Tongue (tissue), 2 donors: ENCODE data around the gene GOLGA7B. TPM values are rescaled to one million over a fixed set of nuclear protein-coding genes. Genes with fewer than 3 reads are reported as not detected.

ENCODE experiments used
- DNase-seq: peaks from one replicate; pipeline ENCODE4 v3.0.0-alpha.2; 2015
- total RNA-seq: library from RNA; depleted of rRNA; stranded (reverse); fragments of >200 nt; gene quantifications from one replicate; pipeline ENCODE4 v1.2.3, GENCODE V29; 2014

GOLGA7B gene
- total RNA-seq, result 0.10 TPM

DNA sequence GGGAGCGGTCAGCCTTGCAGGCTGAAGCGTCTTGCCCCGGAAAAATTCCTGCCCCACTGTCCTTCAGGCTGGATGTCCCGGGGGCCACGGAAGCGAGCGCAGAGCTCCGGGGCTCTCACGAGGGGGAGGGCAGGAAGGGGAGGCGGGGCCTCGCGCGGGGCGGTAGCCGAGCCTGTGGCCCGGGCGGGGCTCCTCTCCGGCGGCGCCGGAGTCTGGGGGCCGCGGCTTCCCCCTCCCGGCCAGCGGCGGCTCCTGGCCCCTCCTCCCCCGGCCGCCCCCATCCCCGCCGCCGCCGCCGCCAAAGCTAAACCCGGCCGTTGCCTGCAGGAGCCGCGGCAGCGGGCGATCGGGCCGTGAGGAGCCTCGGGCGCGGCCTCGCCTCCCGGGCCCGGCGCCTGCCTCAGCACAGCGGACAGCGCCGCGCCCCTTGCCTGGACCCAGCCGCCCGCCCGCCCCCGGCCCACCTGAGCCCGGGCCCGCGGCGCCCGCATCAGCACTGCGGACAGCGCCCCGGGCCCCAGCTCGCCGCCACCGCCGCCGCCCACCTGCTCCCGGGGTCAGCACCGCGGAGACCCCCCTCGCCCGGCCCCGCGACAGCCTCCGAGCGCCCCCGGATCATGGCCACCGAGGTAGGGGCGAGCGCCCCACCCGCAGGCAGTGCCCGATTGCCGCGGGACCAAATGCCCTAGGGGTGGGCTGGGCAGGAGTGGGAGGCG lies at the start of gene GOLGA7B:
GOLGA7B (plus strand) TSS at position 157 of the 716 bp plus-strand sequence; CDS start at position 618, 461 bp downstream.
- DNase-seq, result peak; percentile 81

DNA sequence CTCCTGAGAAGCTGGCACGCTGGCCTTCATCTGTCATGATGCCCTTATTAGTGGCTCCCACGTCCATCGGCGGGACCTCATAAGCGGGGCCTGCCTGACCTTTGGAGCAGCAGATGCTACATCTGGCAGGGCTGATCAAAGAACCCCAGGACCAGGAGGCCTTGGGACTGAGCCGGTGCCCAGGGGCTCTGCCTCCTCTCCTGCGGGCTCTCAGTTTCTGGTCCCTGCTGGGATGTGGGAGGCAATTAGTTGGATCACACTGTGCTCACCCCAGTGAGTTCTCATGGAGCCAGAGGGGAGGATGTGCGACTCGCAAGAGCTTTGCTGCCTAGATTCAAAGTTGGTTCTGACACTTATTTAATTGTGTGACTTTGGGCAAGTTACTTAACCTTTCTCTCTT lies 49.2 kb upstream of the GOLGA7B start:
- DNase-seq, result no peak

DNA sequence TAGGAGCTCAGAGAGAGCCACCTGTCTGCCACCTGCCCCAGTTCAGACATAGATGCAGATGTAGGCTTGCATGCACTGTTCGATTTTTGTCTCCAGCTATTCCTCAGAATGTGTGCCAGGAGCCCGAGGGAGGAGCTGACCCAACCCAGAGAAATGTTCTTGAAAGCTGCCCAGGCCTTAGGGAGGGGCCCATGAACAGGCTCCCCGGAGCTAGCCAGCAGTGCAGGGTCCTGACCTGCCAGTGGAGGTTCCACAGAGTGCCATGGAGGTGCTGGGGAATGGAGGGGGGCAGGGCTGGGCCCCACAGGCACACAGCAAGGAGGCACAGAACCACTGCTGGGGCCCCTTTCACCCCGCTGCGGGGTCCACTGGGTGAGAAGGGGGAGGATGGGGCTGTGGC lies 48.2 kb upstream of the GOLGA7B start:
- no peak for DNase-seq

DNA sequence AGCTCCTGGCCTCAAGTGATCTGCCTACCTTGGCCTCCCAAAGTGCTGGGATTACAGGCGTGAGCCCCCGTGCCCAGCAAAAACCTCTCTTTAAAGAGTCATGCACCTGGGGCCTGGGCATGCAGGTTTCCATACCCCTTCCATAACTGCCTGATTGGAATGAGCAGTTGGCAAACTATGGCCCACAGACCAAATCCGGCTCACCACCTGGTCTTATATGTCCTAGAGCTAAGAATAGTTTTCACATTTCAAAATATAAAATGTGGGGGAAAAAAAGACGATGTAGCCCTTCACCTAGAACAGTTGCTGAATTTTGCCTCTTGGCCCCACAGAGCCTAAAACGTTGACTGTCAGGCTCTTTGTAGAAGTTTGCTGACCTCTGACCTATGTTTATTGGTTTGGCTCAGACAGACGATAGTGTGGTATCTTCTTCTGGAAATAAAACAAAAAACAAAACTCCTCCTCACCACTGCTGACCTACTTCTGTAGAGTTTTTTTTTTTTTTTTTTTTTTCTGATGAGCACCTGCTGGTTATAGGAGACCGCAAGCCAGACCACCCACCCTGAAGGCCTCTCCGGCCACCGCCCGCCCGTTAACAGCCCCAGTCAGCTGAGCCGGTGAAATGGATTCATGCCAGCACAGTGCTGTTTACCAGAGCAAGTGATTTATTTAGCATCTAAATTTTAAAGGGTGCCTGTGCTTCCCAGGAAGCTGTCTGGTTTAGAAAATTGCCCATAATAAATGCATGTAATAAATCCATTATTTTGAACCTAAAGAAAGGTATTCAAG lies 44.4 kb upstream of the GOLGA7B start:
- DNase-seq, result peak; percentile 37

DNA sequence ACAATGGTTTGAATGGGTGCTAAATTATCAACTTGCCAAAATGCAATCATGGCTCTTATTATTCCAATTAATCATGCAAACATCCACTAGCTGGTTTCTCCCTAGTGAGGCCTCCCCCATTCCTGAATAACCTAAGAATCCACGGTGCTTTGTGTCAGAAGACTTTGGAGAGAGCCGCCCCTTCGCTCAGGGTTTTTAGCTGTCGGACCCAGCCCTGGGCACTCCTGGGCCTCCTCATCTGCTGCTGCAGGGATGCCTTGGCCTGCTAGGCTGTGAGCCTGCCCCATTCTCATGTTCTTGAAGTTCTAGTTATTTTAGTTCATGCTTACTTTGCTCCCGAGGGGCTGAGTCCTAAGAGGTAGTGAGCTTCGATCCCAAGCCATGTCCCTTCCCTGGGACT lies 43.7 kb upstream of the GOLGA7B start:
- DNase-seq, result no peak

DNA sequence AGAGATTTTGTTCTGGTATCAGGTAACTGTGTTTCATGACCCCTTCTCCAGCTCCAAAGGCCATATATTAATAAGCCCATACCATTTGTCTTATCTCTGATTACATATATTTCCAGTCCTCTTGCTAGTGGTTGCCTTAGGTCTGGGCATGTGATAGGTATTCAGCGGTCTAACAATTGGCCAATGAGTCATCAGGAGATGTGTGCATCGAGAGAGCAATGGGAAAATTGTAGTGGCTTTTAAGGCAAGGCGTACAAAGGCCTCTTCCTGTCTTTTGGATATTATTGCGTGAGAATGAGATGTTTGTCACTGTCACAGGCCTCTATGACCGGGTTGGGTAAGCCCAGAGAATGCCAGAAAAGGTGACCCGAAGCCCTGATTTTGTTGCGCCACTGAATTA lies 39.2 kb upstream of the GOLGA7B start:
- no peak for DNase-seq

DNA sequence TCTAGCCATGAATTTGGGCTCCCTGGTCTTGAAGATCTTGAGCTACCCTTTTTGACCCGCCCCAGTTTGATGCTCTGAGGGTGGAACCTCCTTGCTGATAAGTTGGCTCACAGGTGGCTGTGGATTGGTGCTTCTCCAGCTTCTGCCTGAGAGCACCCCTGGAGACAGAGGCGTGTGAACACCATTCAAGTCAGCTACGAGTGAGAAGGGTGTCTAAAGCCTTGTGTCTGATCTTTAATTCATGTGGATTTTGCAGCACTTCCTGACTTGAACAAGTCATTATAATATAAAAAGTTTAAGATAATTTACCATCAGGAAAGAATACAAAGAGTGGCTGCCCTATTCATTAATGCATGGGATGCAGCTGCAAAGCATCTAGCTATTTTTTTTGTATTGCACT lies 37.7 kb upstream of the GOLGA7B start:
- no peak for DNase-seq

DNA sequence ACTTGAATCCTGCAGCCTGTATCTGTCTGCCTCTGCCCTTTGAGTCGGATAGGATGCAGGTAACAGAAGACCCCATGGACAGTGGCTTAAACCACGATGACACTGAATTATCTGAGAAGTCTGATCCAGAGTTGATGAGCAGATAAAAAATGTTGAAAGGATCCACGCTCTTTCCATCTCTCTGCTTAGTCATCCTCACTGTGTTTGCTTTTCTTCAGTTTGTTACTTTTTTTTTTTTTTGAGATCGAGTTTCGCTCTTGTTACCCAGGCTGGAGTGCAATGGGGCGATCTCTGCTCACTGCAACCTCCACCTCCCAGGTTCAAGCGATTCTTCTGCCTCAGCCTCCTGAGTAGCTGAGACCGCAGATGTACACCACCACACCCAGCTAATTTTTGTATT lies 36.9 kb upstream of the GOLGA7B start:
- DNase-seq, result no peak

DNA sequence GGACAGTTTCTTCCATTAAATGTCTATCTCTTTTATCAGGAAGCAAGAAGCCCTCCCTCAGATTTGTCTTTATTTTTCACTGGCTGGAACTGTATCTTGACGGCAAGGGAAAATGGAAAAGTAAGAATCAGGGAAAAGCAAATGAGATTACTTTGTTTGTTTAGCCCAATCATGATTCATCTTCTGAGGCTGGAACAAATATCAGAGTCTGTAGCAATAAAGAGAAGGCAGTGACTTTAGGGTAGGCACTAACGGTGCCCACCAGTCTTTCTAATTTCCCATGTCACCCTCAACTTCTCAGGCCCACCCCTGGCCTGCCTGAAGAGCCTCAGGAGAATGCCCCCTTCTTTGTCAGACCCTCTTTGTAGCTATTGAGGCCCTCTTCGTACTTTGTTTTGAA lies 36.3 kb upstream of the GOLGA7B start:
- DNase-seq, result no peak

DNA sequence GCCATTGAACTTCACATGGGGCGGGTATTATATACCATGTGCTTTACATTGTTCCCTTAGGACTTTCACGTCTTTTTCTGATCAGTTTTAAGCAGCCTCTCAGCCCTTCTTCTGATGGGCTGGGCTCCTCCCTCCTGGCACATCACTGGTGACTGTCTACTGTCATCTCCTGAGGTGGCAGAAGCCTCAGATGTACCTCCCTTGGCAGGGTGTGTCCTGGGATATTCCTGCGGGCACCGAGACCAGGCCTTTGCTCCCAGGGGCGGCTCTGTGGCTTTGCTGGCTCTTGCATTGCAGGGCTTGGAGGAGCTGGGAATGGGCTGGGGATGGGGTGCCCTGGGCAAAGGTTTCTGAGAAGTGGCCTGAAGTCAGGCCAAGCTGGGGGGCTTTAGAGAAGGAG lies 34.6 kb upstream of the GOLGA7B start:
- DNase-seq, result no peak

DNA sequence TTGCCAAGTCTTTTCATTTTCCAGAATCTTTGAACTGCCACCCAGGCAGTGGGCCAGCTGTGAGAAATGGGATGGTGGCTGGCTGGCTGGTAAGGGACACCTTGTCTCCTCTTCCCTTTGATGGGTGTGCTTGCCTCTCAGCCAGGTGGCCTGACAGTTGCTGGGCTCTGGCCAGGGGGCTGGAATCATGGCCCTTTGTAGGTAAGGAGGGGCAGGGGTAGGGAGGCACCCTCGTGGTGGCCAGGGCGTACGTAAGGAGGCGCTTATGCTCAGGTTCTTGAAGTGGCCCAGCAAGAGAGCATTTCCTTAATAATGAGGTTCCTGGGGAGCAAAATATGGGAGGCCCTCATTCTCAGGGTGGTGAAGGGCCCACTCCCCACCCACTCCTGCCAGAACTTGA lies 33.0 kb upstream of the GOLGA7B start:
- no peak for DNase-seq

DNA sequence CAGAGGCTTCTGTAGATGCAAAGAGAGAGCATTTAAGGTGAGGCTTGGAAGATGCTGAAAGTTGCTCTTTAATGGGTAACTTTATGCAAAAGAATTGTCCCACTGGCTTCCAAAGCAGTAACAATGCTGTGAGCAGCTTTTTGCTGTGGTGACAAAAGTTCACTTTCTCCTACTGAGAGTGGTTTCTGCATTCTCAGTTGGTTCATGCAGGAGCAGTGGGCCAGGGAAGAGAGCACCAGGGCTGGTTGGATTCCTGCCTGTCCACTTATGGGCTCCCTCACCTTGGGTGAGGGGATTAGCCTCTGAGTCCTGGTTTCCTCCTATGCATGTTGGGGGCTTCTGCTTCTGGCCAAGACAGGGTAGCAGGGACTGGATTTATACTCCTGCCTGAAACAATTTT lies 31.1 kb upstream of the GOLGA7B start:
- DNase-seq, result no peak

DNA sequence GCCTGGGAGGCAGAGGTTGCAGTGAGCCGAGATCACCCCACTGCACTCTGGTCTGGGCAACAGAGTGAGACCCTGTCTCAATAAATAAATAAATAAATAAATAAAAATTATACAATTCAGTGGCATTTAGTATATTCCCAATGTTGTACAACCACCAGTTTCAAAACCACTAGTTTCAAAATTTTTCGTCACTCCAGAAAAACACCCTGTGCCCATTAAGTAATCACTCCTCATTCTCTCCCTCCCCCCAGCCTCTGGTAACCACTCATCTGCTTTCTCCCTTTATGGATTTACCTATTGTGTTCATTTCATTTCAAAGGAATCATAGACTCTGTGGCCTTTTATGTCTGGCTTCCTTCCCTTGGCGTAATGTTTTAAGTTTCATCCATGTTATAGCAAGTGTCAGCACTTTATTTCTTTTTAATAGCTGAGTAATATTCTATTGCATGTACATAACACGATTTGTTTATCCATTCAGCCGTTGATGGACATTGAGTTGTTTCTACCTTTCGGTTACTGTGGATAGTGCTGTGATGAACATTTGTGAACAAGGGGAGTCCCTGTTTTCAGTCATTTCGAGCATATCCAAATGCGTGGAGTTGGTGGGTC lies 29.4 kb upstream of the GOLGA7B start:
- no peak for DNase-seq

DNA sequence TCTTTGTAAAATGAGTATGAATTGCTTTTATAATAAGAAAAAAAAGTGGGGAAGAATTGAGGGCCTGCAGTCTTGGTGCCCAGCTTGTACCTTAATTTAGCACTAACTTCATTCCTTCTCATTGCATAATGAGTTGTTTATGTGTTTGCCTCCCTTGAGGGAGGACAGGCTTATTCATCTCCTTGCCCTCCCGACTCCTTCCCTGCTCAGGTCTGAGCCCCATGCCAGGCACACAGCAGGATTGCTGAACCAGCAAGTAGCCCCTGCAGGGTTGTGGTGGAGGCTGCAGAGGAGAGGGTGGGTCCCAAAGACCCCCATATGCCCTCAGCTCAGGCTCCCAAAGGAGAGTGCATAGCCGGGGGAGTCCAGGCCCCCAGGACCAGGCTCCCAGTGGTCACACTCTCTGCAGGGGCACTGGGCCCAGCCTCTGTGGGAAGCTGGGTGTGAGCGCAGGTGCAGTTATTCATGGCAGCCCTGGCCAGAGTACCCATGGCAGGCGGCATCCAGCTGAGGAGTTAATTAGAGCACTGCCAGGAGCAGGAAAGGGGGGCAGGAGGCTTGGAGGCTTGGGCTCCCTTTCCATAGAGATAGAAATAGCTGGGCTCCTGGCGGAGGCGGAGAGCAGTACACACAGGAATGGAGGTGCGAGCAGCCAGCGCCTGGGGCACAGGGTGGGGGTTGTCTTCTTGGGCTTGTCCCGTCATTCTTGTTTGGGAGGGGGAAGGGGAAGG lies 28.2 kb upstream of the GOLGA7B start:
- no peak for DNase-seq

DNA sequence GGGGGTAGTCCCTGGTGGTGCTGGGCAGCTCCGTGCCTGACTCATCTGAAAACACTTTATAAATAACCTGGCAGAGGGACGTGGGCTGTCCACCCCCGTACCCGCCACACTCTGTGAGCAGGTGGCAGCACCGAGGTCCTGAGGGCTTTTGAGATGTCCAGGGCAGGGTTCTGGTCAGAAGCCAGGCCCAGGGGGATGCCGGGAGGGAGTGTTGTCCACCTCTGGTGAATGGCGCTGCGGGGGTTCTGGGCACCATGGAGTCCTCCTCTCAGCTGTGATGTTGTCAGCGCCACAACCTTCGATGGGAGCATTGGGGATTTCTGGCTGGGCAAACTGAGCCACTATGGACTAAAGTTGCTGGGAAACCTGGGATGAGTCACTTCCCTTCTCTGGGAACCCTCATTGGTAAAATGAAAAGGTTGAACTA lies 27.4 kb upstream of the GOLGA7B start:
- no peak for DNase-seq

DNA sequence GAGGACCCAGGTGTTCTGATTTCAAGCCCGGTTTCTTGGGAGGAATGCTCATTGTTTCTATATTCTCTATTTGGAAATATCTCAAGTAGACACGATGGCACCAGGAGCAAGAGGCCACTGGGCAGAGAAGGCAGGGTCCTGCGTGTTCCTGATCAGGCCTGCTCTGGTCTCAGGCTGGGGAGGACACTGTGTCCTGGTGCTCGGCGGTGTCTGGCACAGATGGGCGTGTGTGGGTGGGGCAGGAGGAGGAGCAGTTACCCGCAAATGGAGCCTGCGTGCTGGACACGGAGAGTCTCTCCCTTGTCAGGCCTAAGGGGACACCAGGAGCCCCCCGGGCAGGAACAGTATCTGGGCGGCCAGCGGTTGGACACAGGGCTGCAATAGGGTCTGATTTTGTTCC lies 25.9 kb upstream of the GOLGA7B start:
- DNase-seq, result no peak

DNA sequence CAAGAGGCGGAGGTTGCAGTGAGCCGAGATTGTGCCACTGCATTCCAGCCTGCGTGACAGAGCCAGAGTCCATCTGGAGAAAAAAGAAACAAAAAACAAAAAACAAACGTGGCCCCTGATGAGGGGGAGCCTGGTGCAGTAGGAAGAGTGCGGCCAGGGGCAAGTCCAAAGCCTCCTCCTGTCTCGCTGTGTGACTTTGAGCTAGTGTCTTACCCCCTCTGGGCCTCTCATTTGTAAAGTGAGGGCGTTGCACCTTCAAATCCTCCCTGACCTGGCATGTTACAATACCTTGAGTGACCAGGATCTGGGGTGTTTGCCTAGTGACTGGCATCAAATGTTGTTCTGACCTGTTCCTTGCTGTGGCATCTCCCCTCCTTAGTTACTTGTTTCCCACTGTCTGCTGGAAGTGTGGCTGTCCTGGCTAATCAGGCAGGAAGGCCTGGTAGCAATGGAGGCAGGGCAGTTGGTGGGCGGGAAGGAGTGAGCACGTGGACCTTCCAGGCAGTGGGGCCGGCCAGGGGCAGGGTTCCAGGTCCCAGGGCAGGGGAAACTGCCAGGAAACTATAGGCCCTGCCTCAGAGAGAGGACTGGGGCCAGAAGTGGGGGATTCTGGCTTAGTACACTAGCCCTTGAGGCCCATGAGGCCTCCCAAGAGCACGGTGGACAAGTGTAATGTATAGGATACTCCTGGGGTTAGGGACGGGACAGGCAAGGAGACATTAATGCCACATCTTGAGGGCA lies 24.5 kb upstream of the GOLGA7B start:
- no peak for DNase-seq

DNA sequence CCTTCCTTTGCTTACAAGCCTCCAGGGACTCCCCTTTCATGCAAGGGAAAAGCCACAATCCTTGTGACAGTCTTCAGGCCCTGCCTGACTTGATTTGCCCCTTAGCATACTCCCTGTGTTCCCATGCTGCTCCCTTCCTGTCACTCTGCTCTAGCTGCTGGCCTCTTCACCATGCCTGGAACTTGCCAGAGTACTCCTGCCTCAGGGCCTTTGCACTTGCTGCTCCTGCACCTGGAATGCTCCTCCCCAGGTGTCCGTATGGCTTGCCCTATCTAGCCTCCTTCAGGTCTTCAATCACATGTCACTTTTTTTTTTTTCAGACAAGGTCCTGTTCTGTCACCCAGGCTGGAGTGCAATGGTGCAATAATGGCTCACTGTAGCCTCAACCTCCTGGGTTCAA lies 22.8 kb upstream of the GOLGA7B start:
- DNase-seq, result no peak

DNA sequence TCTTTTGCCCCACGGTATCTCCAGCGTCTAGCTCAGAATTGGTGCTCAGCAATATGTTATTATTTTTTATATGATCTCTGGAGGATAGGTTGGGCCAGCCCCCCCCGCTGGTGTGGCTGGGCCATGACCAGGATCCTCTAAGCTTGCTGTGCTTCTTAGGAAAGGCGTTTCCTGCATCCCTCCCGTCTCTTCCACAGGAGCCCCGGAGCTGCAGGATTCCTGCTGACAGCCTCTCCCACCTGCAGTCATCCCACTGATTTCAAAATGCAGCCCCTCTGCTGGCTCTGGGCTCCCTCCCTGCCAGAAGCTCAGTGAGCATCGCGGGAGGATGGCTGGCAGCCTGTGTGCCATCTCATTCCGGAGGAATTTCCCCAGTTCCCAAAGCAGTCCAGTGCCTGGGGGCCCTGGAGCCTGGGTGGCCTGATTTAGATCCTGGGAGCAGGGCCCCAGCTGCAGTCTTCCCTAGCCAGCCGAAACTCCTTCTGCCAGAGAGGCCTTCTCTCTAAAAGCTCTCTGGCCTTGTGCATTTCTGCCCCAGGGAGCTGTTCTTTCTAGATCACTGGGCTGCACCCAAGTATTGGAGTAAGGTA lies 21.8 kb upstream of the GOLGA7B start:
- no peak for DNase-seq

DNA sequence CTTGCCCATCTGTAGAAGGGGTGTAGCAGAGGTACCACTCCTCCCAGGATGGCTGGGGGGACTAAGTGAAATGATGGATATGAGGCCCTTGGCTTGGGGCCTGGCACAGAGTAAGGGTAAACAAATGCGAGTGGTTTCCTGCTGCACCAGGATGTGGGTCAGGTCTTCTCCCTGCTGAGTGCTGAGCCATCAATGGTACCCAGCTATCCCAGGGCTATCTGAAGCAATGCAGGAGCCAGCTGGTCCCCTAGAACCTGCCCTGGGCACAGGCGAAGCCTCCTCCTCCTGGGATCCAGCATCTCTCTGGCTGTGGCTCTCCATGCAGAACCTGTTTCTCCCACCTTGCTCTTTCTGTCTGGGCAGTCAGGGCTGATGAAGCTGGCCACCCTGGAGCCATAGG lies 20.9 kb upstream of the GOLGA7B start:
- no peak for DNase-seq

DNA sequence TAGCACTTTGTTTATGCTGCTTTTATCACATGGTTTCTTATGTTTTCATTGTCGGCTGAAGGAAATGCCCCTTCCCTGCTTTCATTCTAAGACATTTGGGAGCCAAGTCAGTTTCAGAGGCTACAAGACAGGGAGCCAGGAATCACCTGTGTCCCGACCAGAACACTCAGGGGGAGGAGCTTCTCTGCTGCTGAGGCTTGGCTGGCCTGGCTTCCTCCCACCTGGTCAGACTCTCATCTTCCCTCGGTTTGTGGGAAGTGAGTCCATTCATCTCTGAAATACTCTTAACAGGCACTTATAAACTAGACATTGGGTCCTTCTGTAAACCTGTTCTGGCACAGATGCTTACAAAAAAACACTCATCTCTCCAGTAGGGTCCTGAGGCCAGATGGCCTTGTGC lies 19.6 kb upstream of the GOLGA7B start:
- no peak for DNase-seq

DNA sequence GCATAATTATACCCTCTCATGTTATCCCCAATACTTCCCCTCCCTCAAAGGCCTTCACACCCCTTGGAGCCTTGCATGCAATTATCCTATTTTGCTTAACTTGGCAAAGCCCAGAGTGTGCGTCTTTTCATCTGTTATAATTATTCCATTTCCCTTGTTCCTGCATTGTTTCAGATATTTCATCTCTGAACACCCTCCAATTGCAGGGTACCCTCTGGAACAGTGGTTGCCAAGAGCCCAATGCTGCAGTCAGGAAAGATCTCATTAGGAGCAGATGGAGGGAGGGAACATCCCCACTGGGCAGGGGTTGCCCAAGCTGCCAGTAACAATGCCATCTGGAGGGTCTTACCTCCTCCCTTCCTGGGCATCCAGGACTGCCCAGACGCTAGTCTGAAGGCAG lies 18.4 kb upstream of the GOLGA7B start:
- DNase-seq, result no peak
